Gastrocnemius medialis (tissue), 4 donors: ENCODE measurements around the gene SPDYE1.
"Not testable (repeated sequence)": the region's sequence is repeated elsewhere in the genome, so short reads cannot be mapped to it uniquely, and the experiment has no call there.

Source experiments
- POLR2A ChIP-seq, 2 donors: fragments of 450-650 bp; IDR thresholded peaks; one replicate each; pipeline ENCODE4 v1.6.1; 2017; ENCODE audit warnings: antibody characterized with exemption in 2 of 2, mild to moderate bottlenecking in 2 of 2, moderate library complexity in 2 of 2
- TF ChIP-seq, protein P1 (sequence below), 5 experiments: fragments of 450-650 bp in 3 of 5; fragments of 200-600 bp in 2 of 5; sonication (generic) in 2 of 5; IDR thresholded peaks in 4 of 5; conservative IDR thresholded peaks in 1 of 5; 1 replicate in 4 of 5; 2 replicates in 1 of 5; pipeline ENCODE4 v1.5.1; 2016 to 2019; ENCODE audit warnings: antibody characterized with exemption in 5 of 5, mild to moderate bottlenecking in 3 of 5, moderate library complexity in 3 of 5

DNA sequence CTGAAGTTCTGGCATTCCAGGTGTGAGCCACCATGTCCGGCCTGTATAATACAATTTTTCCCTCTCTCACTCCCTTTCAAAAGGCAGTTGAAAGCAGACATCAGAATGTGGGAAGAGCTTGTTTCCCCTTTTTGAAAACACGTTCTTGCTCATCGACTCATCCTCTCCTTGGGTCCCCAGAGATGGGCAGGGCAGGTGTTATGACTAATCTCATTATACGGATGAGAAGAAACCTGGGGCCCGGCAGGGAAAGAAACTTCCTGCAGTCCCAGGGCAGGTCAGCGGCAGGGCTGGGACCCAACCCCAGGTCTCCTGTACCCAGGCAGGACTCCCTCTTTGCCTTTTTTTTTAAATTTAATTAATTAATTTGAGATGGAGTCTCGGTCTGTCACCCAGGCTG lies 4.8 kb upstream of the SPDYE1 start:
- TF ChIP-seq POLR2A (IDR thresholded peaks at IDR 0.05), result not testable (repeated sequence)
- TF ChIP-seq, protein P1, sequence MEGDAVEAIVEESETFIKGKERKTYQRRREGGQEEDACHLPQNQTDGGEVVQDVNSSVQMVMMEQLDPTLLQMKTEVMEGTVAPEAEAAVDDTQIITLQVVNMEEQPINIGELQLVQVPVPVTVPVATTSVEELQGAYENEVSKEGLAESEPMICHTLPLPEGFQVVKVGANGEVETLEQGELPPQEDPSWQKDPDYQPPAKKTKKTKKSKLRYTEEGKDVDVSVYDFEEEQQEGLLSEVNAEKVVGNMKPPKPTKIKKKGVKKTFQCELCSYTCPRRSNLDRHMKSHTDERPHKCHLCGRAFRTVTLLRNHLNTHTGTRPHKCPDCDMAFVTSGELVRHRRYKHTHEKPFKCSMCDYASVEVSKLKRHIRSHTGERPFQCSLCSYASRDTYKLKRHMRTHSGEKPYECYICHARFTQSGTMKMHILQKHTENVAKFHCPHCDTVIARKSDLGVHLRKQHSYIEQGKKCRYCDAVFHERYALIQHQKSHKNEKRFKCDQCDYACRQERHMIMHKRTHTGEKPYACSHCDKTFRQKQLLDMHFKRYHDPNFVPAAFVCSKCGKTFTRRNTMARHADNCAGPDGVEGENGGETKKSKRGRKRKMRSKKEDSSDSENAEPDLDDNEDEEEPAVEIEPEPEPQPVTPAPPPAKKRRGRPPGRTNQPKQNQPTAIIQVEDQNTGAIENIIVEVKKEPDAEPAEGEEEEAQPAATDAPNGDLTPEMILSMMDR (IDR thresholded peaks at IDR 0.05 in 4 of 5, conservative IDR thresholded peaks at IDR 0.05 in 1 of 5), result not testable (repeated sequence)
